HG02973 (cell line): ENCODE data around the gene CCDC91.
"Not testable (repeated sequence)": the region's sequence is repeated elsewhere in the genome, so short reads cannot be mapped to it uniquely, and the experiment has no call there.

Source experiments
- ATAC-seq: cut with Tn5 transposase; IDR thresholded peaks from one replicate; pipeline ENCODE4 v1.9.1; 2021; ENCODE audit warnings: moderate library complexity; ENCODE audit not compliant: unreplicated experiment

Gene CCDC91

DNA sequence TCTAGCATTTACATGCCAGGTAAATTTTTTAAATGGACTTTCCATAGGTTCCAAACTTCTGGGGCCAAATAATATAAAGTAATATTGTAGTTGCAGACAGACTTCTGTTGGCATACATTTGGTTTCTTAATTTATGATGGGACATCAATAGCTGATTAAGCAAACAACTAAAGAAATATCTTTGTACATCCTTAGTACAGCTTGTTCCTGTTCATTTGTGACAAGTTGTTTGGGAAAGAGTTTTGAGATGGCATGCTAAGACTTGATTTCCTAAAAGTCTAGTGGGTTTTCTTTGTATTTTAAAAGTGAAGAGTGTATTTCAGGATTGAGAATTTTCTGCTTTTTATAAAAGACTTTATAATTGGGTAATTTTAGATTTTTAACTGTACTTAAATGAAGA is 41.0 kb downstream of the CCDC91 start:
- ATAC-seq: no peak

DNA sequence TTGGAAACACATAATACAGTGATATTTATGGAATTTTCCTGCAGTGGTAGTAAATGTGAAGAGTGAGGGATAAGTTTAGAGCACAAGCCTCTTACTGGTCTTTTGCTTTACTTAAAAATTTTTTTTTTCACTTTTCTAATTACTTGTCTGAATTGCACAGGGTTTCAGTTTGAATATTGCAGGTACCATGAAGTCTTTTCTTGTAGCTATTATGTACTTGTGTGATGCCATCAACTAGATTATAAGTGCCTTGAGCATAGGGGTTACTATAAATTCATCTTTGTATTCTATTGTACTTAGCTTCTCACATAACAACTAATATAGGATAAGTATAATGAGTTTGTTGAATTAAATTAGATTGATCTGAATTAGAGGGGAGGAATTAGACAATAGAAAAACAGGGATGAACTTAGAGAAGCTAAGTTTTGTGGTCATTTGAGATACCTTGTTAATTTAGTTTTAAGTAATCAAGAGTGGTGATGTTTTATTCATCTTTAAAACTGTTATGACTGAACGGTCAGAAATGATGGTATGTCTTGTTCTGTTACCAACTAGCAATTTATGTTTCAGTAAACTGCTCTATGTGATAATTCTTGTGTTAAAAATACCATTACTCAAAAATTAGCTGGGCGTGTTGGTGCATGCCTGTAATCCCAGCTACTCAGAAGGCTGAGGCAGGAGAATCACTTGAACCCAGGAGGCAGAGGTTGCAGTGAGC is 42.1 kb downstream of the CCDC91 start:
- ATAC-seq: no peak

DNA sequence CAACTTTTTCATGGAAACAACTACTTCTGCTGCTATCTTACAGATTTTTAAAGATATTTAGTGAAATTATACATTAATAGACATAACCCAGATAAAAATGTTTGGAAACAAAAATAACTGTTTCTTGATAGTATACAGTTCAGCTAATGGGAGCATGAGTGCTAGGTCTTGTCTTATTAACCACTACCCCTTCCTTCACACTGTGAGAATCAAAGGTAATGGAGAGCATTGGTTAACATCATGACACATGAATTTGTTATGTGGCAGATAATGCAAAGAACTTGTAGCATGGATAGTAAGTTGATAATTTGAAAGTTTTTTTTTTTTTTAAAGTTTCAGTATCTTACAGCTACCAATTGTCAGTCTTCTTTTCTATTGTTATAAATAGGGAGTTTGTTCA is 44.2 kb downstream of the CCDC91 start:
- no peak for ATAC-seq

DNA sequence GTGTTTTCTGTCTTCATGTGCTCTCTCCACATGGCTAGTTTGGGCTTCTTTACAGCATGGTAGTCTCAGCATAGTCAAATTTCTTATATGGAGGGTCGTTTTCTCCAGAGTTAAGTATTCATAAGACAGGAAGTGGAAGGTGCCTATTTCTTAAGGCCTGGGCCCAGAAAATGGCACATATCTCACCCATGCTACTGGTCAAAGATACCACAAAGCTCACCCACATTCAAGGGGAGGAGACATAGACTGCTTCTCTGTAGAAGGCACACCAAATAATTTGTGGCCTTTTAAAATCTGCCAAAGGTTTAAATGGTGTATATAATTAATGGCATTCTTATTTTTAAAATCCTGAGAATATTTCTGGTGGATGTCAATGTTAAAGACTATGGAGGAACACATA is 44.8 kb downstream of the CCDC91 start:
- no peak for ATAC-seq

DNA sequence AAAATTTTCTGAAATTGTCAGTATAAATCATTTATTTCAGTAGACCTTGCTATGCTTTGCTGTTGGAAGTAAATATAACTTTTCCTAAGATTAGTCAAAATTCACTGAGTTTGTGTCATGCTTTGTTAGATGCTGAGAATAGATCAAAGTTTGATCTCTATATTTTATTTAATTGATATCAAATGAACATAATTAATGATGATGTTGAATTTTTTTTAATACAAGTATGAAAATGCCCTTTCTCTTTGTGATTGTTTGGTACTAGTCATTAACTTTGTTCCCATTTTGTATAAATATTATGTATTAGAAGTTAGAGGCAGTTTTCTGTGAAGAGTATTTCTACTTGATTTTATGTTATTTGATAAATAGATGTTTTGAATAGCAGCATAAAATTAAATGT is 45.7 kb downstream of the CCDC91 start:
- no peak for ATAC-seq

DNA sequence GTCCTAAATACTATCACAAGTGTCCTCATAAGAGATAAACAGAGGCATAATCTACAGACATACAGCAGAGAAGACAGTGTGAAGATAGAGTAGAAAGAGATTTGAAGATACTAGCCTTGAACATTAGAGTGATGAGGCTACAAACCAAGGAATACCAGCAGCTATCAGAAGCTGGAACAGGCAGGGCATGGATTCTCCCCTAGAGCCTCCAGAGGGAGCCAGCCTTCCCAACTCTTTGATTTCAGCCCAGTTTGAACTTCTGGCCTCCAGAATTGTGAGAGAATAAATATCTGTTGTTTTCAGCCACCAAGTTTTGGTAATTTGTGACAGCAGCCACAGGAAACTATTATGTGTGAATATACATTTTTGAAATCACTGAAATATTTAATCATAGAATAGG is 47.2 kb downstream of the CCDC91 start:
- no peak for ATAC-seq

DNA sequence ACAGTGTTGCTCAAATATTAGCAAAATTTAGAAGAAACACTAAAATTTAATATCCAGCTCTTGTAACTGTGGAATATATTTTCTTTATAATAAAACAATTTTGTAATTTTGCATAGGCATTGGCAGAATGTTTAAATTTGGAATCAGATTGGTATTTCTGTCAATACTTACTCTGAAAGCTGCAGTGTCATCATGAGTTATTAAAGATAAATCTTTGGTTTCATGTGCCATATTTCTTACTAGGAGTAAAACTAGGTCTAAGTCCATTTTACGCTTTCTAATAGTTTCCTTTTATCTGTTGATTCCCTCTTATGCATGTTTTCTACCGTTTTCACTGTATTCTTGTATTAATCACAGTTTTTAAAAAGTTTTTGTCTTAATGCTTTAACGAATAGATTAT is 49.7 kb downstream of the CCDC91 start:
- no peak for ATAC-seq

DNA sequence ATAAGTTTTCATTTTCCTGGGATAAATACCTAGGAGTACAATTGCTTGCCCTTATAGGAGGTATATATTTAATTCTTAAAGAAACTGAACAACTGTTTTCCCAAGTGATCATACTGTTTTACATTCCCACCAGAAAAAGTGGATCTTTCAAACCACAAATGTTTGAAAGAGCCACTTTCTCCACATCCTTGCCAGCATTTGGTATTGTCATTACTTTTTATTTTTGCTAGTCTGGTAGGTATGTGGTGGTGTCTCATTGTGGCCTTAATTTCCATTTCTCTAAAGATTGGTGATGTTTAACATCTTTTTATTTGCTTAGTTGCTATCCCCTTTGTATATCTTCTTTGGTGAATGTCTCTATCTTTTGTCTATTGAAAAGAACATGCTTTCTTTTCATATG is 50.6 kb downstream of the CCDC91 start:
- ATAC-seq: no peak

- ATAC-seq: no peak
These were observed 51.9 kb downstream of the CCDC91 start for GRCh38 chr12:28242129-28242495.

DNA sequence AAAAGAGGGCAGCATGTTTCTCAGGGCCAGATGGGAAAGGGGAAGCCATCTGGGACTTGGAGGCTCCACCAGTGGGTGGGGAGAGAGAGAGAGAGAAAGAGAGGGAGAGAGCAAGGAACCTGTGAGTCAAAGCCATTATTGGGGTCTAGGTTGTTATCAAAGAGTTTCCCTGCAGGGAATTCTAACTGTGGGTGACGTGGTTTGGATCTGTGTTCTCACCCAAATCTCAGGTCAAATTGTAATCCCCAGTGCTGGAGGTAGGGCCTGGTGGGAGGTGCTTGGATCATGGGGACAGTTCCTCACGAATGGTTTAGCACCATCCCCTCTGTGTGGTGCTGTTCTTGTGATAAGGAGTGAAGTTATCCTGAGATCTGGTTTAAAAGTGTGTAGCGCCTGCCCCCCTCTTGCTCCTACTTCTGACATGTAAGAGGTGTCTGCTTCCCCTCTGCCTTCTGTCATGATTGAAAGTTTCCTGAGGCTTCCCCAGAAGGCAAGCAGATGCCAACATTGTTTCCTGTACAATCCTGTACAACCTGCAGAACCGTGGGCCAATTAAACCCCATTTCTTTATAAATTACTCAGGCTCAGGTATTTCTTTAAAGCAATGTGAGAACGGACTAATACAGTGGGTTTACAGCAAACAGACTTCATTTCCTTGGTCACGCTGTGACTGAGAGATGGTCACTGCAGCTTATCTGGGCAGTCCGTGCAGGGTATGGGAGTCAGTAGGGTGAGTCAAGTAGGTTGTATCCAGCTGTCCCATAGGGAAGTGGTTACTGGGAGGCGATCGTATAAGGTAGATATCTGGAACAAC is 52.4 kb downstream of the CCDC91 start:
- ATAC-seq: no peak

- ATAC-seq: no peak
These were observed 53.0 kb downstream of the CCDC91 start for GRCh38 chr12:28243310-28243633.

- no peak for ATAC-seq
These were observed 57.5 kb downstream of the CCDC91 start for GRCh38 chr12:28247806-28248205.

GRCh38 chr12:28248555-28249145 is 58.4 kb downstream of the CCDC91 start:
- ATAC-seq: no peak

DNA sequence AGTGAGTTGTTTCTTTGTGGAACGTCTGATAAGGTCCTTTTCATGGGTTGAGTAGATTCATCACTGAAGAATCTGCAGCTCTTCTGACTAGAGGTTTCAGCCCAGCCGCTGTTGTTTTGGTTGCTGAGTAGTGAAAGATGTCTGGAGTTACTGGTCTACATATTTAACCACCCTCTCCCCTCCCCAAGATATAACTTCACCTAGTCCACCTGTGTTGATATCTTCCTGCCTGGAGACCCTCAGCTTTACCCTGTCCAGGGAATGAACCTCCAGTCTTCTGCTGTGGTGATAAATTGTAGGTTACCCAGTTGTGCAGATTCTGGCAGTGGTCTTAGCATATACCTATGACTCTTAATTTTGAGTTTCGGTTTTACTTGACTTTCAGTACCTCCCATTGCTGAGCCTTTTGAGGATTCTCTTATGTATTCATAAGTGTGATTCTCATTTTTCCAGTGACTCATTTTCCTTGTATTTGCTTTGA is 62.9 kb downstream of the CCDC91 start:
- peak; percentile 98 for ATAC-seq

DNA sequence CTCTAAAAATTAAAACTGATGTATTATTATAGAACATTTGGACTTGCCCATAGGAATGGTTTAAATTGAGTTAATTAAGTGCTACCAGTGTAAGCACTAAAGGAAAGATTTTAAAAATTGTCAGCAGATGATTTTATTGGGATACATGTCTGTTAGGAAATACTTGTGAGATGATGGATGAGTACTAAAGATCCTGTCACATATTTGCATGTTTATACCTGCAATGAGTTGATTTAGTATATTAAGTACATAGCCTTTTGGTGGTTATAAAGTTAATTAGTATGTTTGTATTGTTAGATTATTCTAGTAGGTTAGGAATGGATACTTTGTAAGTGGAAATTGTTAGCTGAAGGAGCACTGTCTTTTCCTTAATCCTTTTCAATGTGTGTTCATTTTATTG is 67.2 kb downstream of the CCDC91 start:
- no peak for ATAC-seq

GRCh38 chr12:28258998-28259397 is 68.7 kb downstream of the CCDC91 start:
- ATAC-seq: no peak

- ATAC-seq: no peak
These were observed 75.3 kb downstream of the CCDC91 start for GRCh38 chr12:28265435-28266042.

GRCh38 chr12:28267920-28268607 is 77.8 kb downstream of the CCDC91 start:
- ATAC-seq: not testable (repeated sequence)

DNA sequence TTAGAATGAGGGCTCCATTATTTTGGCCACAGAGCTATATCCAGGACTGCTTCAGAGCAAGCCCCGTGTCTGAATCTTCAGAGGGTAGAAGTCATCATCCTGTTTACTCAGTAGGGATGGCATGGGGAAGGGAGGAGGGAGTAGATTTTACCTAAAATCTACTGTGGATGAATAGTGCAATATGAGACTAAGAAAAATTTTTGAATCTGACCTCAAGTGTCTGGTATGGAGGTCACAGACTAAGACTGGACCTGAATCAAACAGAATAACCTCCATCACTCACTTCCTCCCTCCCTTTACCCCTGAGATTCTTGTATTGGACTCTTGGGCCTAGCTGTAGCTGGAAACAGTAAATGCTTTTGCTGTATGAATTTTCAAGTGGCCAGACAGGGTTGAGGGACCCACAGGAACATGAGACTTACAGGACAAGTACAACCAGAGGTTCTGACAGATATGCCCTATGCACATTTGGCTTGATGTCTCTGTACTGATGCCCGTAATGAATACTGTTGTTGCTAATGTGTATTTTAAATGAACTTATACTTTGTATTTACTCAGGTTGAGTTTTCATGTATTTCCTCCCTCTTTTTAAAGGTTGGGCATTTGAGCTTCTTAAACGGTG is 78.5 kb downstream of the CCDC91 start:
- ATAC-seq: no peak

DNA sequence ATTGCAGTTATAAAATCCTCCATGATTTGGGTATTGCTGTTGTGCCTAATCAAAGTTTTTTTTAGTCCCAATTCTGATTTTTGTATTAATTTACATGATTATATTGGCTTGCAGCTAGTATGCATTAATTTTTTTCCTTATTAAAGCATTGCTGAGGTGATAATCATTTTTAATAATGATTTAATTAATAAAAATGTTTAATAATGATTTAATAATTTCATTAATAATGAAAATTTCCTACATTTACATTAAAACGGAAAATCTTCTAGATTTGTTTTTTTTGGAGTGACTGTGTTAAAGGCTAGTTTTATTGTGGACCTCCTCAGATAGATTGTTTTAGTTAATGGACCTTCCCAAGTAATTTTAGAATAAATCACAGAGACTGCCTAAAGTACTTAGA is 79.6 kb downstream of the CCDC91 start:
- no peak for ATAC-seq

- ATAC-seq: no peak
These were observed 88.2 kb downstream of the CCDC91 start for GRCh38 chr12:28278499-28278898.
